ENCODE results near the gene SELL. TPM values are rescaled to one million over a fixed set of nuclear protein-coding genes. Genes with fewer than 3 reads are reported as not detected.

Gene SELL
- total RNA-seq, 1 donor from 2014 or later: not detected

DNA sequence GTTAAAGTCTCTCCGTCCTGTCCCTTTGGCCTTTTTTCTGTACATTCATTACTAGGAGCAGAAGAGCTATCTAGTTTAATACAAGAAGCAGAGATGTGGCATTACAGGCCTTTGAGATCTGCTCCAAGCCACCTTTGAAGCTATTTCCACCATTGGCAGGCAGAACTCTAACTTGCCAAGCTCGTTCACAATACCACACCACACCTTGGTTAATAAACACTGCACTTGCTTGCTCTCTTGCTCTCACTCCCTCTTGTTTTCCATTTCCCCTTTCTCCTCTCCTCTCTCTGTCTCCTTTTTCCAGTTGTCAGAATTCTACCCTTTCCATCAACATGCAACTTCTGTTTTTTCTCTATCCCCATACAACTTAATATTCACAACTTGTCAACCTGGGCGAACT is 15.4 kb upstream of the SELL start:
- Histone ChIP-seq H3K9ac (no peak overlapping the region), H3K27ac (no peak overlapping the region), H3K4me2 (no peak overlapping the region), H3K9me3 (ENCODE audit: low read depth) (no peaks in the 10 kb centered on the region), H3K27me3 (no peaks in the 10 kb centered on the region), H3K4me1 (no peaks in the 10 kb centered on the region), H3F3A (ENCODE audit: low read depth) (no peaks in the 10 kb centered on the region), H3K4me3 (no peak overlapping the region), H4K20me1 (ENCODE audit: low read depth) (no peaks in the 10 kb centered on the region), H3K36me3 (no peaks in the 10 kb centered on the region), H3K79me2 (ENCODE audit: low read depth) (no peaks in the 10 kb centered on the region), H2AFZ (replicated peaks) (no peak overlapping the region)
- Mint-ChIP-seq H3K9me3 (no peaks in the 10 kb centered on the region), H3K27me3 (ENCODE audit: insufficient read depth, low read depth) (no peaks in the 10 kb centered on the region), H3K27ac (no peak overlapping the region), H3K4me3 (no peak overlapping the region), H3K4me1 (no peaks in the 10 kb centered on the region), H3K36me3 (no peaks in the 10 kb centered on the region)
- TF ChIP-seq EZH2phosphoT487 (IDR thresholded peaks at IDR 0.05) (no peak), EZH2 (IDR thresholded peaks at IDR 0.05) (no peak)
- TF ChIP-seq, protein P1, sequence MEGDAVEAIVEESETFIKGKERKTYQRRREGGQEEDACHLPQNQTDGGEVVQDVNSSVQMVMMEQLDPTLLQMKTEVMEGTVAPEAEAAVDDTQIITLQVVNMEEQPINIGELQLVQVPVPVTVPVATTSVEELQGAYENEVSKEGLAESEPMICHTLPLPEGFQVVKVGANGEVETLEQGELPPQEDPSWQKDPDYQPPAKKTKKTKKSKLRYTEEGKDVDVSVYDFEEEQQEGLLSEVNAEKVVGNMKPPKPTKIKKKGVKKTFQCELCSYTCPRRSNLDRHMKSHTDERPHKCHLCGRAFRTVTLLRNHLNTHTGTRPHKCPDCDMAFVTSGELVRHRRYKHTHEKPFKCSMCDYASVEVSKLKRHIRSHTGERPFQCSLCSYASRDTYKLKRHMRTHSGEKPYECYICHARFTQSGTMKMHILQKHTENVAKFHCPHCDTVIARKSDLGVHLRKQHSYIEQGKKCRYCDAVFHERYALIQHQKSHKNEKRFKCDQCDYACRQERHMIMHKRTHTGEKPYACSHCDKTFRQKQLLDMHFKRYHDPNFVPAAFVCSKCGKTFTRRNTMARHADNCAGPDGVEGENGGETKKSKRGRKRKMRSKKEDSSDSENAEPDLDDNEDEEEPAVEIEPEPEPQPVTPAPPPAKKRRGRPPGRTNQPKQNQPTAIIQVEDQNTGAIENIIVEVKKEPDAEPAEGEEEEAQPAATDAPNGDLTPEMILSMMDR (IDR thresholded peaks at IDR 0.05): no peak
- DNase-seq (ENCODE audit: low spot score): no peak

DNA sequence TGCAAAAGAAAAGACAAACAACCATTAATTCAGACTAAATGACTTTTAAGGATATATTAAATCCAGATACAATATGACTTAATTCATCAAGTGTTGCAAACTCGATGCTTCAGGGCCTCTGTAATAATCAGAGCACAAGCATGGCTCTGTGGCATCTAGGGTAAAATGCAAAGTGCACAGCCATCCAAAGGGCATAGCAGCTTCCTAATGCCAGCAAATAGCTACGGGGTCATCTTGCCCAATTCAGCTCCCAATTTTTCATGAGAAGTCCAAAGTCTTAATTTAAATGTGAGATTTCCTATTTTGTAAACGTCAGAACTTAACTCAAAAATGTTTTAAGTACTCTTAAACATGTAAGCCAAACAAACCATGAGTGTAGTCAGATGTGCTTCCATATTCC is 14.5 kb upstream of the SELL start:
- Mint-ChIP-seq H3K27me3 (ENCODE audit: insufficient read depth, low read depth) (no peaks in the 10 kb centered on the region), H3K9me3 (no peaks in the 10 kb centered on the region), H3K4me3 (no peak overlapping the region), H3K4me1 (no peaks in the 10 kb centered on the region), H3K27ac (no peak overlapping the region), H3K36me3 (no peaks in the 10 kb centered on the region)
- Histone ChIP-seq H3F3A (ENCODE audit: low read depth) (no peaks in the 10 kb centered on the region), H3K27me3 (no peaks in the 10 kb centered on the region), H3K9ac (no peak overlapping the region), H4K20me1 (ENCODE audit: low read depth) (no peaks in the 10 kb centered on the region), H2AFZ (replicated peaks) (no peak overlapping the region), H3K4me1 (no peaks in the 10 kb centered on the region), H3K4me2 (no peak overlapping the region), H3K4me3 (no peak overlapping the region), H3K9me3 (ENCODE audit: low read depth) (no peaks in the 10 kb centered on the region), H3K79me2 (ENCODE audit: low read depth) (no peaks in the 10 kb centered on the region), H3K36me3 (no peaks in the 10 kb centered on the region), H3K27ac (no peak overlapping the region)
- TF ChIP-seq, protein P1 (IDR thresholded peaks at IDR 0.05): no peak
- no peak for DNase-seq (ENCODE audit: low spot score)

DNA sequence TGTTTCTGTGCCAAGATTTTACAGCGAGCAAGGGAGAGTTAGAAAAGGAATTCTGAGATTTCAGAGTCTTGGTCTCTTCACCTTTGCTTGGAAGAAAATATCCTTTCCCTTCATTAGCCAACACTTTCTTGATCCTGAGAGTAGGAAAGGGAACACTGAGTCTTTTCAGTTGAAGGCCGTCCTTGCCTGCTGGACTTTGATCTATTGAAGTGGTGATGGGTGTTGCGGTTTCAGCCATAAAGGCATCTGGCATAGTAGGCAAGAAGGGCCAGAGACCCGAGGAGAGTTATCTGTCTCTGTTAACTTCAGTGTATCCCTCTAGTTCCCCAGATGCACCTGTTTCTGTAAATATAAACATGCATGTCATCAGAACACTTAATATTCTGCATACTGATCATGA is 12.7 kb upstream of the SELL start:
- H3K27me3 Mint-ChIP-seq (ENCODE audit: insufficient read depth, low read depth): no peaks in the 10 kb centered on the region
- H3K27ac Mint-ChIP-seq: no peak overlapping the region
- Histone ChIP-seq H3K4me2 (no peak overlapping the region), H3K79me2 (ENCODE audit: low read depth) (no peaks in the 10 kb centered on the region), H3K27me3 (no peaks in the 10 kb centered on the region), H3K9me3 (ENCODE audit: low read depth) (no peaks in the 10 kb centered on the region), H3K27ac (no peak overlapping the region), H3K9ac (no peak overlapping the region), H3K36me3 (no peaks in the 10 kb centered on the region), H3K4me3 (no peak overlapping the region), H3K4me1 (no peaks in the 10 kb centered on the region), H3F3A (ENCODE audit: low read depth) (no peaks in the 10 kb centered on the region), H2AFZ (replicated peaks) (no peak overlapping the region), H4K20me1 (ENCODE audit: low read depth) (no peaks in the 10 kb centered on the region)
- TF ChIP-seq EZH2phosphoT487 (IDR thresholded peaks at IDR 0.05): no peak
- no peaks in the 10 kb centered on the region for H3K9me3 Mint-ChIP-seq
- no peak for DNase-seq (ENCODE audit: low spot score)
- H3K4me1 Mint-ChIP-seq: no peaks in the 10 kb centered on the region
- H3K36me3 Mint-ChIP-seq: no peaks in the 10 kb centered on the region
- no peak overlapping the region for H3K4me3 Mint-ChIP-seq

DNA sequence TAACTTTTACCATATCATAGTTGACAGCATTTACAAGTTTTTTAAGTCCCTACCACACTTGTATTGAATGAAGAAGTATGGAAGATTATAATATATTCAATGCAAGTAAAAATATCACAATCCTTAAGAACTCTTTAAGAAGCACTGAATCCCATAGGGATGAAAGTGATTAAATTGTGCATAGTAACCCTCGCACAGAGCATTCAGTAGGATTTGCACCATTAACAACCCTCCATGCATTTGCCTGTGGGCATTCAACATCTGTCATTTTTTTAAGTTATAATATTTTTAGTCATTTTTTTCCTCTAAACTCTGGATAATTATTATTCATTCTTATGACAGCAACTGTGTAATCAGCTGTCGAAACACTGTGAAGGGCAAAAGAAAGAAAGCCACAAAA is 12.3 kb upstream of the SELL start:
- H3K9ac ChIP-seq: no peak overlapping the region
- no peaks in the 10 kb centered on the region for H3K36me3 ChIP-seq
- H3K27ac ChIP-seq: no peak overlapping the region
- no peaks in the 10 kb centered on the region for H3K9me3 ChIP-seq (ENCODE audit: low read depth)
- no peaks in the 10 kb centered on the region for H3K4me1 ChIP-seq
- no peak overlapping the region for H3K4me2 ChIP-seq
- H3K27me3 ChIP-seq: no peaks in the 10 kb centered on the region
- TF ChIP-seq EZH2phosphoT487 (IDR thresholded peaks at IDR 0.05) (no peak), EZH2 (IDR thresholded peaks at IDR 0.05) (no peak)
- TF ChIP-seq, protein P1 (IDR thresholded peaks at IDR 0.05): no peak
- no peaks in the 10 kb centered on the region for H4K20me1 ChIP-seq (ENCODE audit: low read depth)
- DNase-seq (ENCODE audit: low spot score): no peak
- no peaks in the 10 kb centered on the region for H3K36me3 Mint-ChIP-seq
- no peaks in the 10 kb centered on the region for H3K9me3 Mint-ChIP-seq
- no peaks in the 10 kb centered on the region for H3K4me1 Mint-ChIP-seq
- H3K79me2 ChIP-seq (ENCODE audit: low read depth): no peaks in the 10 kb centered on the region
- no peaks in the 10 kb centered on the region for H3F3A ChIP-seq (ENCODE audit: low read depth)
- H3K4me3 Mint-ChIP-seq: no peak overlapping the region
- H3K27me3 Mint-ChIP-seq (ENCODE audit: insufficient read depth, low read depth): no peaks in the 10 kb centered on the region
- no peak overlapping the region for H3K4me3 ChIP-seq
- no peak overlapping the region for H3K27ac Mint-ChIP-seq
- H2AFZ ChIP-seq (replicated peaks): no peak overlapping the region
